Upper lobe of right lung (tissue), 1 donor: Measurements from ENCODE around the gene RNF40. TPM values are rescaled to one million over a fixed set of nuclear protein-coding genes. Genes with fewer than 3 reads are reported as not detected.

Experiments
- ATAC-seq: fragments of 200-7000 bp; cut with Tn5 transposase; one replicate; pipeline ENCODE4 v1.9.1; 2020; ENCODE audit warnings: mild to moderate bottlenecking, moderate library complexity
- DNase-seq: peaks from one replicate; pipeline ENCODE4 v3.0.0-alpha.2; 2020
- H3K27ac ChIP-seq: fragments of 200-600 bp; one replicate; pipeline ENCODE4 v1.8.0; 2022
- H3K27me3 ChIP-seq: fragments of 200-600 bp; one replicate; pipeline ENCODE4 v1.8.0; 2022; ENCODE audit warnings: mild to moderate bottlenecking
- H3K36me3 ChIP-seq: fragments of 200-600 bp; one replicate; pipeline ENCODE4 v1.8.0; 2022
- H3K4me1 ChIP-seq: fragments of 200-600 bp; one replicate; pipeline ENCODE4 v1.8.0; 2022
- H3K4me3 ChIP-seq: fragments of 200-600 bp; one replicate; pipeline ENCODE4 v1.8.0; 2022; ENCODE audit warnings: mild to moderate bottlenecking
- H3K9me3 ChIP-seq: fragments of 200-600 bp; one replicate; pipeline ENCODE4 v1.8.0; 2022
- CTCF ChIP-seq: fragments of 200-600 bp; IDR thresholded peaks from one replicate; pipeline ENCODE4 v1.8.0; 2022; ENCODE audit warnings: antibody characterized with exemption
- intact Hi-C: fragments of 100-400 bp; cut with DNase I; formaldehyde crosslinking; loops from one replicate; pipeline ENCODE4 v1.11.0; 2022
- total RNA-seq: library from RNA; stranded (reverse); fragmentation: NEBNext Ultra II Directional; extraction: Animal tissue kit (Norgen Biotek cat#: 25700); gene quantifications from one replicate; pipeline ENCODE4 v1.2.1, GENCODE V29; 2021
- donor health status: DM: no; HTN: yes; CAD: no; lungs with severe emphysema.

The RNF40 gene
- total RNA-seq, 1 donor from 2014 or later = 93.6 TPM

DNA sequence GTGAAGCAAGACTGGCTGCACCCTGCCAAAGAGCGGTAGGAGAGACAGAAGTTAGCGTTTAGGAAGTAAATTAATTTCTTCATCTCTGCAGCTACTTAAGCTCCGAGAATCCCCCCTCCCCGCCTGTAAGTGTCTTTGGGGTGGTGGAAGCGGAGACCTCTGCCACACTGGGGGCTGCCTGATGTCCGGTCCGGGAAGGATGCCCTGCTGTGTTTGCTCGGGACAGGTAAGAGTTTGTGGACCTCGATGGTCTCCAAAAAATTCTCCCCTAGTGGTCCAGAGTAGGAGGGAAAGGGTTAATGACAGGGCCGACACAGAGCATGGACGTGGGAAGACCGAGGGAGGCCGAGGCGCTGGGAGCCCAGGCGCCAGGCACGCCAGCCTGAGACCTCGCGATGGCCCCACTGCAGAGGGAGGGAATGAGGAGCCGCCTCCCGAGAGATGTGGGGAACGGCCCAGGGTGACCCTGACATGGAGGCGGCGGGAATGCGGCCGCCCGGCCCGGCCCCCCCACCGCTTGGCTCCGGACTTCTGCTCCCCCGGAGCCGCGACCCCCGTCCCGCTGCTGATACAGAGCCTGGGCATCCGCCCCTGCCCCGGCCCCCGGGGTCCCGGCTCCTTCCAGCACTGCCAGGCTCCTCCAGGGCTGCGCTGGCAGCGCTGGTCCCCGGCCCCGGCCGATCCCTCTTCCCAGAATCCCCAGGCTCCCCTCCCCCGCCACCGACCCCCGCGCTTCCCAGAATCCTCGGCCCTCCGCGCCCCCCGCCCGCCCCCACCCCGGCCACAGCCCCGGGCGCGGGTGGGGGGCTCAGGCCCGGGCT, 24.2 kb downstream of the RNF40 start:
- DNase-seq (peak; percentile 76), ATAC-seq (peak; percentile 76)
- peak overlapping the region; percentile 92 for H3K4me3 ChIP-seq
- no peaks in the 10 kb centered on the region for H3K9me3 ChIP-seq
- no peak for TF ChIP-seq CTCF
- intact Hi-C loops = no loop called here
- H3K27ac ChIP-seq = peak overlapping the region; percentile 92
- H3K36me3 ChIP-seq = peaks cover 17% of the 10 kb centered on the region
- no peaks in the 10 kb centered on the region for H3K27me3 ChIP-seq
- peaks cover 8% of the 10 kb centered on the region for H3K4me1 ChIP-seq

DNA sequence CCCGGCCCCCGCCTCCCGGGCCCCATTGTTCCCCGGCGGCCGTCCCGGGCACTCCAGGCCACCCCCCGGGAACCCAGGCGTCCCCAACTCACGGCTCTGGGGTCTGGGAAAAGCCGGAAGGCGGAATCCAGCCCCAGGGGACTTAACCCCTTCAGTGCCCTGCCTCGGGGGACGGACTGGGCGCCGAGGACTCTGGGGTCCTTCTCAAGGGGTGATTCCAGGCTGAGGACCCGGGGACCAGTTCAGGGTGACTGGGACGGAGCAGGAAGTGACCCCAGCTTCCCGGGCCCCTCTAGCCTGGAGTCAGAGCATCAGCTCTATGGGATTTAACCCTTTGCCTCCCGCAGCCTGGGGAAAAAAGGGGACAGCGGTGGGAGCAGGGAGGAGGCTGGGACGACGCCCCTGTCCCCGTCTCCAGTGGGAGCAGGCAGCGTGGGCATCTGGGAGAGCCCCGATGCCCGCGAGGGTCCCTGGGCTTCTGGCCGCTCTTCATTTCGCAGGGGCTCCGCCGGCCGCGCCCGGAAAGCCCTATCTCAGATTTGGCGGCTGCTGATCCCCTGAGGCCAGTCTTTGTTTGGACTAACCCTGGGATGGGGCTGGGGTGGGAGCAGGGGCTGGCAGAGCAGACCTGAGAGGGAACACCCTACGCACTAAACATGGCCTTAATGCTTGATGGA, 25.0 kb downstream of the RNF40 start, which contains the start of gene ZNF629:
Gene ZNF629, minus strand, starts transcription at position 270 of the 677 bp plus-strand sequence. CDS start 2,723 bp downstream, outside the sequence.
- Histone ChIP-seq H3K27me3 (no peaks in the 10 kb centered on the region), H3K4me1 (peaks cover 8% of the 10 kb centered on the region), H3K27ac (peak within 1 kb of the TSS; percentile 92), H3K36me3 (peaks cover 11% of the 10 kb centered on the region), H3K9me3 (no peaks in the 10 kb centered on the region), H3K4me3 (peak within 1 kb of the TSS; percentile 92)
- intact Hi-C loops = no loop called here
- no peak for TF ChIP-seq CTCF
- peak; percentile 83 for DNase-seq
- ATAC-seq = peak; percentile 89

DNA sequence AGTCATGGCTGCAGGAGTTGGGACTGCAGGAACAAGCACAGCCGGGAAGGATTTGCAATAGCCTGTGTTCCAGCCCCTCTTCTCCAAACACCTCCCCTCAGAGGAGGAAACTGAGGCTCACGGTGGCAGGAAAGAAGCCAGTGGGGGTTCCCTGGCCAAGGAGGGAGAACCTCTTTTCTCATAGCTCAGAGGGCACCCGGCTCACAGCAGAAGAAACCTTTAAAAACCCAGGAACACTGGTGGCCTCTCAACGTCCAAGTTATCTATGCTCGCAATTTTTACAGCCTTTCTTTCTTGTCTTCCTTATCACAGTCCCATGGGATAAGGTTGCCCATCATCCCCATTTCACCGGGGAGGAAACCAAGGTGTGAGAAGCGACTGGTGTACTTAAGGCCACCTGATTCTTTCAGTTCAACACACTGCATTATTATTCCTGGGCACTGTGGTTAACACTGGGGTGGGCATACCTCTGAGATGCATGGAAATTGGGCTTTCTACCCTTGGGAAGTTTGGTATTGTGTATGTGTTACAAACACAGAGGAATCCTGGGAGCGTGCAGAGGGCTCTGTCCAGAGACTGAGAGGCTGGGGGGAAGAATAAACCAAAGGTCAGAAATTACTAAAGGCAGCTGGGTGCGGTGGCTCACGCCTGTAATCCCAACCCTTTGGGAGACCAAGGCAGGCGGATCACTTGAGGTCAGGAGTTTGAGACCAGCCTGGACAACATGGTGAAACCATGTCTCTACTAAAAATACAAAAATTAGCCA, 25.7 kb downstream of the RNF40 start:
- peak overlapping the region; percentile 92 for H3K27ac ChIP-seq
- ATAC-seq = no peak
- H3K9me3 ChIP-seq = no peaks in the 10 kb centered on the region
- peak overlapping the region; percentile 92 for H3K4me3 ChIP-seq
- peaks cover 8% of the 10 kb centered on the region for H3K4me1 ChIP-seq
- no peak for DNase-seq
- peaks cover 4% of the 10 kb centered on the region for H3K36me3 ChIP-seq
- no peak for TF ChIP-seq CTCF
- no peaks in the 10 kb centered on the region for H3K27me3 ChIP-seq
- intact Hi-C loops = no loop called here

DNA sequence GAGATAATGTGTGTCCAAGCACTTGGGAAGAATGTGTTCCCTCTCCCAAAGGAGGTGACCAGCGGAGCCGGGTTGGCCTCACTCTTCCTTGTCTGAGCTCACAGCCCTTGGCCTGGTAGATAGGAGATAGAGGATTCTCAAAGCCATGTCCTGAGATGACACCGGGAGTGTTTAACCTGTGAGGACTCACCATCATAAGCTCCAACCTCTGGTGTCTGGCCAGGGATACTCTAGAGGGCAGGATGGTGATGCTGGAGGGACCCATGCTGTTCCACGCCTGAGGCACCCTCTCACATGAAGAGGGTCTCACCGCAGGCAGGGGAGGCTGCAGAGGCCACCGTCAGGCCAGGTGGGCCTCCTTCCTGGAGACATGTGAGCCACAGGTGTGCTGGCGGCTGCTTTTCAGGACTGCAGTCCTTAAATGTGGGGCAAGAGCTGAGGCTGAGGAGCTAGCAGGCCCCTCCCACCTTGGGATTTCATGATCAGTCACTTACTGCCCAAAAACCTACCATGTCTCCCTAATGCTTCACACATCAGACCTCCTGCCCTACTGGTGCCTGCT, 31.5 kb downstream of the RNF40 start:
- Histone ChIP-seq H3K4me1 (no peaks in the 10 kb centered on the region), H3K27me3 (no peaks in the 10 kb centered on the region), H3K36me3 (no peaks in the 10 kb centered on the region), H3K9me3 (no peaks in the 10 kb centered on the region), H3K4me3 (no peak overlapping the region), H3K27ac (no peak overlapping the region)
- intact Hi-C loops = no loop called here
- TF ChIP-seq CTCF = no peak
- DNase-seq (no peak), ATAC-seq (no peak)

- DNase-seq (no peak), ATAC-seq (no peak)
- H3K27ac ChIP-seq = no peak overlapping the region
- no peaks in the 10 kb centered on the region for H3K4me1 ChIP-seq
- H3K4me3 ChIP-seq = no peak overlapping the region
- H3K36me3 ChIP-seq = no peaks in the 10 kb centered on the region
- intact Hi-C loops = no loop called here
- no peak for TF ChIP-seq CTCF
- H3K9me3 ChIP-seq = no peaks in the 10 kb centered on the region
- H3K27me3 ChIP-seq = no peaks in the 10 kb centered on the region
Observed at GRCh38 chr16:30794634-30795033, 32.5 kb downstream of the RNF40 start.
